Transverse colon (tissue), 4 donors: ENCODE data around the gene MMRN2. TPM values are rescaled to one million over a fixed set of nuclear protein-coding genes. Genes with fewer than 3 reads are reported as not detected.
"Not testable (repeated sequence)": the region's sequence is repeated elsewhere in the genome, so short reads cannot be mapped to it uniquely, and the experiment has no call there.

ENCODE experiments used
- DNase-seq: peaks from one replicate; pipeline ENCODE4 v3.0.0-alpha.2; 2019
- H3K27ac ChIP-seq, 4 donors: fragments of 200-600 bp; sonication (generic); 2 replicates each; pipeline ENCODE4 v1.5.1; 2016 to 2018; ENCODE audit warnings: inconsistent platforms in 4 of 4
- H3K27me3 ChIP-seq: fragments of 200-600 bp; sonication (generic); 2 replicates; pipeline ENCODE4 v1.5.1; 2017; ENCODE audit warnings: inconsistent platforms
- H3K36me3 ChIP-seq, 4 donors: fragments of 200-600 bp; sonication (generic); 2 replicates each; pipeline ENCODE4 v1.5.1; 2017 to 2019; ENCODE audit warnings: inconsistent platforms in 4 of 4
- H3K4me1 ChIP-seq, 4 donors: fragments of 200-600 bp; sonication (generic); 2 replicates each; pipeline ENCODE4 v1.5.1; 2017 to 2020; ENCODE audit warnings: inconsistent platforms in 4 of 4
- H3K4me3 ChIP-seq, 4 donors: fragments of 200-600 bp; sonication (generic); 1 replicate in 1 of 4; 2 replicates in 3 of 4; pipeline versions ENCODE4 v1.5.1 to v1.6.1; 2017 to 2019; ENCODE audit warnings: inconsistent platforms in 4 of 4
- H3K9me3 ChIP-seq, 2 donors: fragments of 200-600 bp; sonication (generic); 2 replicates each; pipeline ENCODE4 v1.5.1; 2017 to 2019; ENCODE audit warnings: inconsistent platforms in 2 of 2
- CTCF ChIP-seq, 5 experiments: fragments of 200-600 bp in 3 of 5; fragments of 450-650 bp in 2 of 5; sonication (generic) in 3 of 5; IDR thresholded peaks; 1 replicate in 2 of 5; 2 replicates in 3 of 5; pipeline ENCODE4 v1.5.1; 2016 to 2017; ENCODE audit warnings: antibody characterized with exemption in 5 of 5, inconsistent platforms in 3 of 5, mild to moderate bottlenecking in 2 of 5, moderate library complexity in 1 of 5
- EP300 ChIP-seq: sonication (generic); formaldehyde crosslinking; IDR thresholded peaks from one replicate; pipeline ENCODE4 v1.6.1; 2017; ENCODE audit warnings: antibody characterized with exemption, low read depth
- POLR2A ChIP-seq: fragments of 450-650 bp; IDR thresholded peaks from one replicate; pipeline ENCODE4 v1.6.1; 2016; ENCODE audit warnings: antibody characterized with exemption, mild to moderate bottlenecking, moderate library complexity
- POLR2AphosphoS5 ChIP-seq, 3 donors: sonication (generic); formaldehyde crosslinking; IDR thresholded peaks; one replicate each; pipeline ENCODE4 v1.6.1; 2016; ENCODE audit warnings: antibody characterized with exemption in 3 of 3
- WGBS, 2 donors: methylation state at CpG; one replicate each; pipeline ENCODE4 v1.1.5; 2018; ENCODE audit warnings: low coverage in 1 of 2; 5-methylcytosine and 5-hydroxymethylcytosine counted together
- in situ Hi-C, 4 donors: fragments of 200-750 bp; cut with MboI; loops; one replicate each; pipeline versions ENCODE4 v1.15.0 to v1.15.1; 2017; ENCODE audit warnings: low sequenced_read_pairs in 3 of 4, low pct_ligation_motif_present in 1 of 4, low pct_unique_long_range_greater_than_20kb in 1 of 4
- intact Hi-C: fragments of 100-400 bp; cut with DNase I; formaldehyde crosslinking; loops from one replicate; pipeline ENCODE4 v1.15.1; 2023; ENCODE audit warnings: low total_unique reads
- total RNA-seq, 4 donors: library from RNA; depleted of rRNA; stranded (reverse); fragments of >200 nt; gene quantifications; one replicate each; pipeline ENCODE4 v1.1.0, GENCODE V29; 2016

MMRN2 gene
- 10 to 100 TPM in 1 of 4 donors, 1 to 10 TPM in 3; 1.1 to 25.3 (median 8.1) TPM for total RNA-seq

- peak within 1 kb of the TSS; percentile 43 to 69 (median 58) for H3K27ac ChIP-seq
- peak within 1 kb of the TSS in 2 of 4 donors; percentile 4 to 5 for H3K4me3 ChIP-seq
- no peak for TF ChIP-seq POLR2AphosphoS5 (IDR thresholded peaks at IDR 0.05)
- H3K36me3 ChIP-seq = no peaks in the 10 kb centered on the region
- no peaks in the 10 kb centered on the region for H3K9me3 ChIP-seq
- in situ Hi-C loops = no loop called here
- DNase-seq = no peak
- H3K4me1 ChIP-seq = peaks cover 0 to 31% (median 13%) of the 10 kb centered on the region in 4 donors
- no peaks in the 10 kb centered on the region for H3K27me3 ChIP-seq
- intact Hi-C loops = no loop called here
- whole genome bisulfite sequencing, 2 donors = 65% methylated on average over 8 of the region's 9 CpGs; no CpG with 5 or more reads in 1 of the 2 donors
These were observed at the start of gene MMRN2 for GRCh38 chr10:86957471-86958115. MMRN2 (minus strand) TSS chr10:86957615; CDS start chr10:86957541, 74 bp downstream.

- H3K4me3 ChIP-seq, intact Hi-C loops, H3K27me3 ChIP-seq, in situ Hi-C loops, H3K9me3 ChIP-seq, H3K27ac ChIP-seq, DNase-seq, H3K4me1 ChIP-seq, H3K36me3 ChIP-seq: not testable (repeated sequence)
- WGBS, 2 donors = 50% methylated on average over 1 of the region's 1 CpG; no CpG with 5 or more reads in 1 of the 2 donors
These were observed 49.7 kb upstream of the MMRN2 start for GRCh38 chr10:87007124-87007523.

GRCh38 chr10:87000491-87000890 is 43.1 kb upstream of the MMRN2 start:
- H3K27ac ChIP-seq = no peak overlapping the region
- no peaks in the 10 kb centered on the region for H3K27me3 ChIP-seq
- in situ Hi-C loops = no loop called here
- H3K9me3 ChIP-seq = no peaks in the 10 kb centered on the region
- TF ChIP-seq CTCF (IDR thresholded peaks at IDR 0.05) (no peak), POLR2AphosphoS5 (IDR thresholded peaks at IDR 0.05) (no peak), EP300 (no peak), POLR2A (no peak)
- no peaks in the 10 kb centered on the region for H3K4me1 ChIP-seq
- DNase-seq = no peak
- WGBS, 2 donors = 67 to 68% methylated on average over 3 of the region's 3 CpGs
- intact Hi-C loops = no loop called here
- no peaks in the 10 kb centered on the region for H3K36me3 ChIP-seq
- no peak overlapping the region for H3K4me3 ChIP-seq

- intact Hi-C loops, H3K36me3 ChIP-seq, H3K9me3 ChIP-seq, DNase-seq, H3K4me3 ChIP-seq, H3K27ac ChIP-seq, H3K4me1 ChIP-seq, H3K27me3 ChIP-seq, in situ Hi-C loops: not testable (repeated sequence)
- 61 to 77% methylated on average over 4 to 6 of the region's 6 CpGs for WGBS, 2 donors
These were observed 42.5 kb upstream of the MMRN2 start for GRCh38 chr10:86999802-87000403.

- WGBS, 2 donors = 52 to 78% methylated on average over 2 of the region's 2 CpGs
- Histone ChIP-seq H3K36me3 (no peaks in the 10 kb centered on the region), H3K27me3 (no peaks in the 10 kb centered on the region), H3K27ac (no peak overlapping the region), H3K4me1 (no peaks in the 10 kb centered on the region), H3K4me3 (no peak overlapping the region), H3K9me3 (no peaks in the 10 kb centered on the region)
- intact Hi-C loops (no loop called here), in situ Hi-C loops (no loop called here)
- no peak for TF ChIP-seq EP300
- no peak for DNase-seq
These were observed 35.5 kb upstream of the MMRN2 start for GRCh38 chr10:86992929-86993328.

GRCh38 chr10:86992456-86992855 is 35.0 kb upstream of the MMRN2 start:
- no peak for TF ChIP-seq EP300
- TF ChIP-seq POLR2A = no peak
- TF ChIP-seq POLR2AphosphoS5 (IDR thresholded peaks at IDR 0.05) = no peak
- no peak for TF ChIP-seq CTCF (IDR thresholded peaks at IDR 0.05)
- intact Hi-C loops = no loop called here
- in situ Hi-C loops = no loop called here
- no peak for DNase-seq
- no peaks in the 10 kb centered on the region for H3K4me1 ChIP-seq
- no peak overlapping the region for H3K4me3 ChIP-seq
- no peak overlapping the region for H3K27ac ChIP-seq
- H3K27me3 ChIP-seq = no peaks in the 10 kb centered on the region
- H3K9me3 ChIP-seq = no peaks in the 10 kb centered on the region
- H3K36me3 ChIP-seq = no peaks in the 10 kb centered on the region

GRCh38 chr10:86991362-86991761 is 33.9 kb upstream of the MMRN2 start:
- H3K4me1 ChIP-seq, DNase-seq, H3K4me3 ChIP-seq, H3K9me3 ChIP-seq, H3K36me3 ChIP-seq, H3K27ac ChIP-seq, intact Hi-C loops, H3K27me3 ChIP-seq, in situ Hi-C loops: not testable (repeated sequence)
- 75 to 78% methylated on average over 12 of the region's 12 CpGs for WGBS, 2 donors
